Stimulated activated CD8-positive, alpha-beta memory T cell treated with anti-CD3 and anti-CD28 coated beads, Interleukin-7, amount 100 ng/mL, for 24 hours (primary cell): ENCODE data around the gene CNP.
"Not testable (repeated sequence)": the region's sequence is repeated elsewhere in the genome, so short reads cannot be mapped to it uniquely, and the experiment has no call there.

Source experiments
- DNase-seq: peaks from one replicate; pipeline ENCODE4 v3.0.0-alpha.2; 2020; ENCODE audit warnings: low read depth

Gene CNP

DNA sequence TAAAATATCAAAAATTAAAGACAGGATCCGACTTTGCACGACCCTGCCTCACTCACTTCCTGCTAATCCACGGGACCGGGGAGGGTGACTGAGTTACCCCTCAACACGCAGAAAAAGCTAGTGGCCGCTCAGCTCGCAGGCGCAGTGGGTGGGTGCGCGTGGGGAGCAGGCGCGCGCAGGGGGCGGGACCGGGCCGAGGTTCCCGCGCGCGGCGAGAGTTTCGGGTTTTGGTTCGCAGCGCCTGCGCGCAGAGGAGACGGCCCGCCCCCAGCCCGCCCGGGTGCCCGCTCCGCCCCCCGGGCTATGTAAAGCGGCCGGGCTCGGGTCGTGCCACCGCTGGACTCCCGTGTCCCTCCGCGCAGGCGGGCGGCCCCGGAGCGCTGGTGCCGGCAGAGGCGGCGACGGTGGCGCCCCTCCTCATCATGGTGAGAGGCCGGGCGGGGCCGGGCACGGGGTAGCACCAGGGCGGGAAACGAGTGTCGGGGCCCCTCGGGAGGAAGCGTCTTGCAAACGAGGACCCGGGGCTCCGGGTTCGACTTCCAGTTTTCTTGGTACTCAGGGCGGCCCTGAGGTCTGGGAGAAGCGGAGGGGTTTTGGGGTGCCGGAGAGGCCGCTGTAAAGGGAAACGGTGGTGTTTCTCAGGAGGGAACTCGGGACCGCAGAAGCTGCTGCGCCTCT is at the start of gene CNP:
TSS of gene CNP (plus strand) at position 333 of the 678 bp plus-strand sequence. CDS start at position 423, 90 bp downstream.
- DNase-seq: peak; percentile 80

DNA sequence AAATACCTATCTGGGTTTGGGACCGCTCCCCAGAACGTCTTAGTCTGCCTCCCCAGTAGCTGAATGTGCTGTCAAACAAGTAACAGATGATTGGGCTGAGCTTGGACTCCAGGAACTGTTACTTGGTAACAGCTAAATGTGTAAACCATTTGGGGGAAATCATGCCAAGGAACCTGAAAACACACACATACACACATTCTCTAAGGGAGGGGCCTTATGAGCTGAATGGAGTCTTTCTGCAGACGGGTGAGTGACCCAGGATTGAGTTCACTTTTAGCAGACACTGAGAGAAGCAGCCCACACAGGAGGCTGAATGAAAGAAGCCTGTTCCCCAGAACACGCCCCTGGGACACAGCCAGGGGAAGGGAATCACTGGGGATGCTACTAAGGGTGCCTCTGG is 49.4 kb upstream of the CNP start:
- DNase-seq: no peak

DNA sequence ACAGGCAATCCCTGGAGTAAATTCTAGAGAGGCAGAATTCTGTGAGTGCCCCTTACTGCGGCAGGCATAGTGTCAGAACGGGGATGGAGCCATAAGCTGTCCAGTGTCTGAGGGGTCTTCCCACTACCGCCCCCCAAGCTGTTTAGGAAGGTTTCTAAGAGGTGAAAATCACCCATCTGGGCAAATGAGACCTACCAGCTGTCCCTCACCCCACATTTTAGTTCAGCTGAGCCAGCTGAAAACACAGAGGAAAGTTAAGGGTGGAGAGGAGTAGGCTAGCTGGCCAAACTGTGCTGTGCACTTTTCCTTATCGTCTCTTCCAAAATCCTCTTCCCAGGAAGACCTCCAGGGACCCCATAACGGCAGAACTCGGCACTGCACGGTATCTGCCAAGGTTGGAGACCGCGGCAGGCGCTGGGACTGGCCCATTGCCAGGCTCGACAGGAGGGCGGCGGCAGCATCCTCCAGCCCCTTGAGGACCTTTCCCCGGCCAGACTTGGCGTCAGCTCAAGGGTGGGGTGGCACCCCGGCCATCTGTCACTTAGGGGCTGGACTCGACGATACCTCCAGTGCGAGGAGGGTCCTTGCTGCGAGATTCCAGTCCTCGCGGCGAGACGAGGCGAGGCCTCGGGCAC is 48.8 kb upstream of the CNP start:
- peak; percentile 9 for DNase-seq

DNA sequence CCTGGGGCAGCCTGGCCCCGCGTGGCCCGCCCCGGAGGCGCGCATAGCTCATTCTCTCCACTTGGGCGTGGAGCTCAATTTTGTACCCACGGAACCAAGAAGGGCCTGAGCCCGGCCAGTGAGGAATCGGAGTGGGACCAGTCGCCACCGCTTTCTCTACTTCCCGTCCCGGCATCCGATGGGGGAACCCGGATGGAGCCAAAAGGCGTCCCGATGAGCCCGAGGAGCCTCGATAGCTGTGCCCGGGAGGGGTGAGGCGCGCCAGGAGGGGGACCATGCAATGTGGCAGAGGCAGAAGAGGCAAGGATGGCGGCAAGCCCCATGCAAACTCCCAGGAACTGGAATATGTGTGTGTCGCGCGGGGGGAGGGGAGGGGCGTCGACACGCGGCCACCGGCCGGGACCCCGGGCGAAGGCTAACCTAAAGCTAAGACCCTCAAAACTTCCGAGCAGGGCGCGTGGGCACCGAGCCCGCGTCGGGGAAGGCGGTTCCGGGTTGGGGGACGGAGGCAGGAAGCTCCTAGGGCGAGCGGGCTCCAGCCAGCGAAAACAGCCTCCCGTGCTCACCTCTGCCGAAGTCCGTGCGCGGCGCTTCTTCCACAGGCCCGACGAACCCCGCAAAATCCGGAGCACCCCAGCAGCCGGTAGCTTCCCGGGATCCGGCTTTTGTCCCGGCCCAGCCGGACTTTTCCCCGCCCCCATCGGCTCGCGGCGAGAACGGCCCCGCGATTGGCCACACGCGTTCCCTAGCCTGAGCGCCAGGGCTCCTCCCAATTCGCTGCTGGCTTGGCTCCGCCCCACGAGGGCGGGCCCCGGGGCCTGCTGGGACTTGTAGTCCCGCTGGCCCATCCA is 48.1 kb upstream of the CNP start, which contains the start of gene ACLY:
TSS of gene ACLY (minus strand) at position 638 of the 851 bp plus-strand sequence. CDS start 5,078 bp downstream, outside the sequence.
- peak; percentile 88 for DNase-seq

DNA sequence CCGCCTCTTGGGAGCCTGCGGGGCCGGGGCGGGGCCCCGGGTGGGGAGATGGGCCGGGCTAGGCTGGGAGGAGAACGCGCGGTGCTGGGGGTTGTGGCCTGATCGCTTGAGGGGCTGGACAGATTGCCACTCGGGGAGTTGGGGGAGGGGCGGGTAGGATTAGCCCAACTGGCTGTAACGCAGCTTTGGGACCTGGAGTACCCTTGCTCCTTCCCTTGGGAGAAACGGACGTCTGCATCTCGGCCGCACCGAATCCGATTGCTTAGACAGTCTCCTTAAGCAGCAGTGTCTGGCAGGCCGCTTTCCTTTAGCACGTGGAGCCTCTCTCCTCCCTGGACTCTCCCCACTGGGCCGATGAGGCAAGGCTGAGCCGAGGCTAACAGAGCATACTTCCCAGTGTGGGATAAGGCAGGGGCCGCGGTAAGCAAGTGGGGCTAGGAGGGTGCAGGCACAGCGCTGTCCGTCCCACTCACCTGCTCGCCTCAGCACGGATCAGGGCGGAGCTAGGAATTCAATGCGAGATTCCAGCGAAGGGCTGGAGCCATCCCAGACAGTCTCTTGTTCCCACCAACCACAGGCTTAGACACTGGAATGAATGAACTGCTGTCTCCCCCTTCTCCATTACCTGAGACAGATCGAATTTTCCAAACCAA is 47.3 kb upstream of the CNP start:
- DNase-seq: no peak

DNA sequence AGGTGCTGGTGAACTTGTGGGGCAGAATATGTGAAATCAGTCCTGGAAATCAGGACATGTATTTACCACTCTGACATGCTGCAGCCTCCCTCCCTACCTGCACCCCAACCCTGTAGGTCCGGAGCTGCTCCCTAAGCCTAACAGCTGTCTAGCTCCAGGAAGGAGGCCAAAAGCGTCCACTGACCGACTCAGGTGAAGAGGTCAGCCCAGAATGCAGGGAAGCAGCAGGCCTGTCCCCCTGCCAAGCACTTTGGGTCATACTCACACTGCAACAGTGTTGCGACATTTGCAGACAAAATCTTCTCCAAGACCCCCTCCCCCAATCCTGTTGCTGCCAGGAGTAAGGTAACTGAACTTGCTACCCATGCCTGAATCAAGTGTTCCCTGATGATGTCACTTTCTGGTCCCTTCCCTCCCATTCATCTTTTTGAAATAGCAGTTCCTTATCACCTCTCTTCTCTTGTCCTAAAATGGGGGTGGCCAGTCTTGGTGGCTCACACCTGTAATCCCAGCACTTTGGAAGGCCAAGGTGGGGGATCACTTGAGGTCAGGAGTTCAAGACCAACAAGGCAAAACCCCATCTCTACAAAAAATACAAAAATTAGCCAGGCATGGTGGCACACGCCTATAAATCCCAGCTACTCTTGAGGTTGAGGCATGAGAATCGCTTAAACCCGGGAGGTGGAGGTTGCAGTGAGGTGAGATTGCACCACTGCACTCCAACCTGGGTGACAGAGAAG is 46.6 kb upstream of the CNP start:
- DNase-seq: no peak

DNA sequence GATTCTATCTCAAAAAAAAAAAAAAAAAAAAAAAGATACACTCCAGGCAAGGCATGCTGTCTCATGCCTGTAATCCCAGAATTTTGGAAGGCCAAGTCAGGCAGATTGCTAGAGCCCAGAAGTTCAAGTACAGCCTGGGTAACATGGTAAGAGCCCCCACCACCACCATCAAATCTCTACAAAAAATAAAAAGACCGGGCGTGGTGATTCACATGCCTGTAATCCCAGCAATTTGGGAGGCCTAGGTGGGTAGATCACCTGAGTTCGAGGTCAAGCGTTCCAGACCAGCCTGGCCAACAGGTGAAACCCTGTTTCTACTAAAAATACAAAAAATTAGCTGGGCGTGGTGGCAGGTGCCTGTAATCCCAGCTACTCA is 46.0 kb upstream of the CNP start:
- DNase-seq: no peak

DNA sequence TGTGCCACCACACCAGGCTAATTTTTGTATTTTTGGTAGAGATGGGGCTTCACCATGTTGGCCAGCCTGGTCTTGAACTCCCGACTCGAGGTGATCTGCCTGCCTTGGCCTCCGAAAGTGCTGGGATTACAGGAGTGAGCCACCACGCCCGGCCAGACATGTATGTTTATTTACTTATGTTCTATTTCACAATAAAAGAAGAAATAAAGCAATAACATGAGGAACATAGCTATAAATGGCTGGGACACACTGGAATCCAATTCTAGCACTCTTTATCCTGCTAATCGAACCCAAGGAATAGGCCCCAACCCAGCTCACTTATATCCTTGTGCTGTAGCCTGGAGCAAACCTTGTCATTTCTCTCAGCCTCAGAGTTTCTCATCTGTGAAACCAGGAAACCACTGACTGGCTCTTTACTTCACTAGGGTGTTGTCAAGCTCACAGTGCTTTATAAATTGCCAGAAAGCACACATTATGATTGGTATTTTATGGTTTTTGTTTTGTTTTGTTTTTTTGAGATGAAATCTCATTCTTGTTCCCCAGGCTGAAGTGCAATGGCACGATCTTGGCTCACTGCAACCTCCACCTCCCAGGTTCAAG is 40.5 kb upstream of the CNP start:
- no peak for DNase-seq

DNA sequence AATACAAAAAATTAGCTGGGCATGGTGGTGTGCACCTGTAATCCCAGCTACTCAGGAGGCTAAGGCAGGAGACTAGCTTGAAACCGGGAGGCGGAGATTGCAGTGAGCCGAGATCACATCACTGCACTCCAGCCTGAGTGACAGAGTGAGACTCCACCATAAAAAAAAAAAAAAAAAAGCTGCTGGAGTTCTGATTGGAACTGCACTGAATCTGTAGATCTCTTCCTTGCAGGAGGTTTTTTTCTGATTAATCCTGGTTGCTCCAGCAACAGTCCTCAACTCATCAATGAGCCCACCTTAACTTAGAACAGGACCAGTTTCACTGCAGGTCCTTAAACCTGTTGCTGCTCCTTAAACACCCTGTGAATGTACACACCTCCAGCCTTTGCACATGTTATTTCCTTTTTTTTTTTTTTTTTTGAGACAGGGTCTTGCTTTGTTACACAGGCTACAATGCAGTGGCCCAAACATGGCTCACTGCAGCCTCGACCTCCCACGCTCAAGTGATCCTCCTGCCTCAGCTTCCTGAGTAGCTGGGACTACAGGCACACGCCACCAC is 37.8 kb upstream of the CNP start:
- no peak for DNase-seq

DNA sequence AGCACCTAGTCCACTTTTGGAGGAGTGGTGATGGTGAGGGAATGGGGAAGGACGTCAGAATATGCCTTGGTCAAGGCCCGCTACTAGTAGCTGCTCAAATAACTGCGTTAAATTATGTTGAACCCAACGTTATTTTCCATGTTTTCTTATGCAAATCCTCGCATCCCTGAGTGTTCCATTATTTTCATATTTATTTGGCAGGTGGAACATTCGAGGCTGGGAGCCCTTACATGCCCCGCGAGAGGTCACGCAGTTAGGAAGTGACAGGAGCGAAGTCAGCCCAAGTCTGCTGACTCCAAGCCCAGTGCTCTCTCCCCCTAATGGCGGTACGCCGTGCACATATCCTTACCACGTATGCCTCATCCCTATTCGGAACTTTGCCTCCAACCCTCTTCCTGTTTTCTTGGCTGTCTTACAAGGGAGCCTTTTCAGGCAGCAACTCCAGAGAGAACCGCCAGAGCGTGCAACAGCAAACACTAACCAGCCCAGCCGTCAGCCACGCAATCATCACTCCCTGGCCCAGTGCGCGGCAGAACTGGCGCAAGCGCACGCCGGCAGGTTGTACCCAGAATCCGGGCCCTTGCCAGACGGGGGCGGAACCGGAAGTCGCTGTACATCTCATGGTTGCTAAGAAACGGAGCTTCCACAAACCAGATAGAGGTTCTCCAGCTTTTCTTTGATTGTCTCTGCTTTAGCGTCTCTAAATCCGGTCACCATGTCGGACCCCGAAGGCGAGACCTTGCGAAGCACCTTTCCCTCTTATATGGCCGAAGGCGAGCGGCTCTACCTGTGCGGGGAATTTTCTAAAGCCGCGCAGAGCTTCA is 36.4 kb upstream of the CNP start, which contains the start of gene ODAD4:
TSS of gene ODAD4 (plus strand) at position 609 of the 824 bp plus-strand sequence. CDS start at position 716, 107 bp downstream.
- peak; percentile 96 for DNase-seq

DNA sequence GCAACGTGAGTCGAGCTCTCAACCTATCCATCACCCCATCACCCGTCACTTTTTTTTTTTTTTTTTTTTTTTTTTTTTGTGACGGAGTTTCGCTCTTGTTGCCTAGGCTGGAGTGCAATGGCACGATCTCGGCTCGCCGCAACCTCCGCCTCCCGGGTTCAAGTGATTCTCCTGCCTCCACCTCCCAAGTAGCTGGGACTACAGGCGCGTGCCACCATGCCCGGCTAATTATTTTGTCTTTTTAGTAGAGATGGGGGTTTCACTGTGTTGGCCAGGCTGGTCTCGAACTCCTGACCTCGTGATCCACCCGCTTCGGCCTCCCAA is 35.8 kb upstream of the CNP start:
- not testable (repeated sequence) for DNase-seq

DNA sequence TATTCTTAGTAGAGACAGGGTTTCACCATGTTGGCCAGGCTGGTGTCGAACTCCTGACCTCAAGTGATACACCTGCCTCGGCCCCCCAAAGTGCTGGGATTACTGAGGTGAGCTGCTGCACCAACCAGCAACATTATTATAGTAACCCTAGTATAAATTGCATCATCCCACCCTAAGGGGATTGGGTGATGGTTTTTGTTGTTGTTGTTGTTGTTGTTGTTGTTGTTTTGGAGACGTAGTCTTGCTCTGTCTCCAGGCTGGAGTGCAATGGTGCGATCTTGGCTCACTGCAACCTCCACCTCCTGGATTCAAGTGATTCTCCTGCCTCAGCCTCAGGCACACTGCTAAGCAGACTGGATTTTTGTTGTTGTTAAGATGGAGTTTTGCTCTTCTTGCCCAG is 34.9 kb upstream of the CNP start:
- not testable (repeated sequence) for DNase-seq

DNA sequence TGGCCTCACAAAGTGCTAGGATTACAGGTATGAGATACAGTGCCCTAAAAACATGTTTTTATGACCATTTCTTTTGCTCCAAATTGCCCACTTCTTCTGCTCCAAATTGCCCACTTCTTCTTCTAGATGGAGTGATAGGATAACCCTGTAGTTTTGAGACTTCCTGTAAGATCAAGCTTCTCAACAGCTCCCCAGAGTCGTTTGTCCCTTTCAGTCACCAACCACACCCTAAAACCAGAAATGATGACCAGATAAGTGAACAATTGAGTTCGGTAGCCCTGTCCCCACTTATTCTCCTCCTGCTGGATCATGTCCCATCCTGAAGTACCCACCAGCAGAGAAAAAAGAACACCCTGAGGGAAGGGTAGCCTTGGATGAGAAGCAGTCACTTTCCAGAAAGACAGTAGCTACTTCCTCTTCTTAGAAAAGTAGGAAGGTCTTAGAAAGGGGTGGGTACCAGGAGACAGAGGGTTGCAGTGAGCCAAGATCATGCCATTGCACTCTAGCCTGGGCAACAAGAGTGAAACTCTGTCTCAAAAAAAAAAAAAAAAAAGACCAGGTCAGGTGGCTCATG is 33.7 kb upstream of the CNP start:
- DNase-seq: no peak

DNA sequence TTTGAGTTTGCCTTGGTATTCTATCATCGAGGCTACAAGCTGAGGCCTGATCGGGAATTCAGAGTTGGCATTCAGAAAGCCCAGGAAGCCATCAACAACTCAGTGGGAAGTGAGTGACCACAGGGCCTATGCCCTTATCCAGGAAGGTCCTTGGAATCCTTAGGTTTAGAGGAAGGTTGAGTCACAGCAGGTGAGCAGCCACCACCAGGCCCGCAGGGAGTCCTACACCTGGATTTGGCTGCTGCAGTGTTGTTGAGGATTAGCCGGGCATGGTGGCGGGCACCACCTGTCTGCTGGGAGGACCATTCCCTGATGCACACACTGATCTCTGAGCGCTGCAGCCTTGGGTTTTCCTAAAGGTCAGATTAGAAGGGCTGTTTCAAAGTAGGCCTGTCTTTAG is 31.0 kb upstream of the CNP start:
- DNase-seq: no peak

DNA sequence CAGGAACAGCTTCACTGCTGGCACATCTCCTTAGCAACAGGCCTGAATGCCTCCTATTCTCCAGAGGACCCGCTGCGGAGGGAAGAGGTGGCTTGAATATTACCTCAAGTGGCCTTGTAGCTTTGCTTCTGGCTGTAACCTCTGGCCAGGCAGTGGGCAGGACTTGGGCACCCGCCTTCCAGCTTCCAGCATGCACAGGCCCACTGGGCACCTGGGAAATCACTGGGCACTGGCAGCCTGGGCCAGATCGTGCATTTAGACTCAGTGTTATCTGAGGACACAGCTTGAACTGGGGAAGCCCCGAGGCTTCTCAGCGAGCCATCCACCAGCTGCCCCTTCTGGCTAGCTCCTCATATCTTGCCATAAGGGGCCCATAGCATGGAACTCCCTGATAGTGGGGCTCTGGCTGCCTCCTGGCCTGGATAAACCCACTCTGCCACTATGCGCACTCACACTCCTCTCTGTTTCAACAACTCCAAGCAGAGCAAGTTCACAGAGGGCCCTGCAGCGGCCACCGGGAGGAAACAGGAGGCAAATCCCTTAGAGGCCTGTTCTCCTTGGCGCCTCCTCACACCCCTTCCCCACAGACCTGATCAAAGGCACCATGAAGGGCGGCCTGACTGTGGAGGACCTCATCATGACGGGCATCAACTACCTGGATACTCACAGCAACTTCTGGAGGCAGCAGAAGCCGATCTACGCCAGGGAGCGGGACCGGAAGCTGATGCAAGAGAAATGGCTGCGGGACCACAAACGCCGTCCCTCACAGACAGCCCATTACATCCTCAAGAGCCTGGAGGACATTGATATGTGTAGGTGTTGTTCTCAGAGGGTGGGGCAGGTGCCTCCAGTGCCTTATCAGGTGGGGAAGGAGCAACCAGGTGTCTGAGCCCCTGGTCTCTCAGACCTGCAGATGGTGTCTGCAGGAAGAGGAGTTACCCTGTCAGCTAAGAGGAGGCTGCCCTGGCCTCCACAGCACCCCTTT is 28.3 kb upstream of the CNP start:
- DNase-seq: no peak

DNA sequence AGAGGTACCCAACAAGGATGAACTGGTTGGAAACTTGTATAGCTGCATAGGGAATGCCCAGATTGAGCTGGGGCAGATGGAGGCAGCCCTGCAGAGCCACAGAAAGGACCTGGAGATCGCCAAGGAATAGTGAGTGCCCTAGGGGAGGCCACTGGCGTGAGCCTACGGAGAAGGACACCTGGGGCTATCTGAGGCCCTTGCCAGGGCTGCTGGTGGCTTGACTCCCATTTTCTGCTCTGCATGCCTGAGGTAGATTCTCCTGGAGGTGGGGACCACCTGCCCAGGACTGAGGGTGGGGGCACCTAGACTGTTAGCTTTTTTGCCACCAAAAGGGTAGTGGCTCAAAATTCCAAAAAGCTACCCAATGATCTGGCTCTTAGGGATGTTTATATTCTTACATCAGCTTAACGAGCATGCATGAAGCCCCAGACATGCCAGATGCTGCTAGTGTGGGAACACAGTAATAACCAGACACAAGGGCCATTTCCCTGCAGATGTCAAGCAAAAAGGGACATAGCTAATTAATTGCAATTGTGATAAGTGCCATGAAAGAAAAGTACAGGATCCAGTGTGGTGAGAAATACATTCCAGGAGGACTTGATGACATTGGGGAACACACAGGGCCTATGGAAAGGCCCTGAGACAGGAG is 27.4 kb upstream of the CNP start:
- DNase-seq: no peak

DNA sequence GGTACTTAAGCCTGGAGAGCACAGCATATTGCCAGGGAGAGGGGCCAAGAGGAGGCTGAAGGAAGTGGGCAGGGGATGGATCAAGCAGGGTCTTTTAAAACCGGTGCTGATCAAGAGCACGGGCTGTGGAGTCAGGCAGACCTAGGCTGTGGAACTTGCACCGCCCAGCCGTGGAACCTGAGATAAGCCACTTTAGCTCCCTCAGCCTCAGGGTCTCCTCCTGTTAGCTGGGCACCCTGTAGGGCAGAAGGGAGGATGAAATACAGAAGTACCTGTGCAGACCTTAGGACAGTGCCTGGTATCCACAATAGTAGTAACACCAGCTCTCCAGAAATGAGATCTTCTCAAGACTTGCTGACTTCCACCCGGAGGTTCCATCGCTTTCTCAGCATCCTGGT is 26.9 kb upstream of the CNP start:
- DNase-seq: no peak

DNA sequence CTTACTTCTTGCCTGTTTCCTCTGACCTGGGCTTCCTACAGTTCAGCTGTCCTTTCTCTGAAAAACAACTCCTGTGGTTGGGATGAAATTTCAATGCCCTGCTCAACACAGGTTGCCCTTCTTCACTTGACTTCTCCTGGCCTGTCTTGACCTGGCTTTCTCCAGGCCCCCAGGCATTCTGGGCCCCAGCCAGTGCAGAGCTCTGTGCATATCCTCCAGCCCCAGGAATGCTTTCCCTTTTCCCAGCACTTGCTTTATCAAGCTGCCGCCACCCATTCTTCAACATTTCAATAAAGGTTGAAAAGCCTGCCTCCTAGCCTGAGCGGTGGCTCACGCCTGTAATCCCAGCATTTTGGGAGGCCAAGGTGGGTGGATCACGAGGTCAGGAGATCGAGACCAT is 25.4 kb upstream of the CNP start:
- no peak for DNase-seq
